K562 (cell line): ENCODE data around the gene AKNAD1. TPM values are rescaled to one million over a fixed set of nuclear protein-coding genes. Genes with fewer than 3 reads are reported as not detected.
A peak's percentile ranks its signal among the peaks of the same experiment; 100 is the strongest.

Source experiments
- ATAC-seq: fragments of 200-7000 bp; cut with Tn5 transposase; 3 replicates; pipeline ENCODE4 v1.9.1; 2020; ENCODE audit warnings: moderate library complexity
- BruUV-seq: library from RNA; stranded (reverse); fragments of 400-500 nt; replicated peaks from 2 replicates; lab custom pipeline; 2021; lab: Mats Ljungman, UMichigan
- CTCF ChIA-PET: fragments of 300-600 bp; formaldehyde crosslinking; extraction: SDS; loops from one replicate; lab custom pipeline; 2021; ENCODE audit warnings: low intra/inter-chr PET ratio; lab: Yijun Ruan, JAX
- POLR2A ChIA-PET: fragments of 300-600, 350-650 bp; sonication (Branson Sonifier 250); formaldehyde crosslinking; extraction: SDS; loops from one replicate; lab custom pipeline; 2021; ENCODE audit warnings: antibody characterized with exemption, inconsistent platforms; lab: Yijun Ruan, JAX
- DNase-seq, 4 experiments: peaks; one replicate each; pipeline versions ENCODE4 v3.0.0 to v3.0.0-alpha.2; 2011 to 2018; ENCODE audit warnings: low spot score in 3 of 4, mixed read lengths in 3 of 4; ENCODE audit errors: extremely low read depth in 1 of 4
- FAIRE-seq: peaks from 2 replicates; lab custom pipeline; 2011; peaks lifted over from hg19 to GRCh38; lab: Jason Lieb, UNC
- H2AFZ ChIP-seq: 2 replicates; pipeline ENCODE4 v1.6.0; 2011; ENCODE audit warnings: low read depth, low read length, control low read depth, inconsistent platforms
- H3K27ac ChIP-seq: fragments of 200-600 bp; 3 replicates; pipeline ENCODE4 v1.8.0; 2011; ENCODE audit warnings: low read depth, mild to moderate bottlenecking, control low read depth, inconsistent platforms, low read length, moderate library complexity, mixed read lengths; ENCODE audit errors: extremely low read depth
- H3K27me3 ChIP-seq, 2 experiments: fragments of 300-600 bp in 1 of 2; 2 replicates in 1 of 2; 3 replicates in 1 of 2; pipeline versions ENCODE4 v1.6.0 to v1.8.0; 2011; ENCODE audit warnings: inconsistent platforms in 2 of 2, low read length in 2 of 2, mild to moderate bottlenecking in 1 of 2, mixed read lengths in 1 of 2, moderate library complexity in 1 of 2; ENCODE audit not compliant: control insufficient read depth in 2 of 2, insufficient read depth in 2 of 2
- H3K36me3 ChIP-seq: fragments of 300-600 bp; 3 replicates; pipeline ENCODE4 v1.8.0; 2011; ENCODE audit warnings: mild to moderate bottlenecking, low read length, inconsistent platforms; ENCODE audit not compliant: control insufficient read depth, insufficient read depth
- H3K4me1 ChIP-seq, 2 experiments: fragments of 200-600 bp in 1 of 2; replicated peaks in 1 of 2; 2 replicates in 1 of 2; 3 replicates in 1 of 2; pipeline versions ENCODE4 v1.5.1 to v1.8.0; 2011; ENCODE audit warnings: inconsistent platforms in 2 of 2, low read length in 2 of 2, mild to moderate bottlenecking in 1 of 2, mixed read lengths in 1 of 2, moderate library complexity in 1 of 2; ENCODE audit not compliant: control insufficient read depth in 2 of 2, insufficient read depth in 2 of 2
- H3K4me2 ChIP-seq: 2 replicates; pipeline ENCODE4 v1.6.1; 2011; ENCODE audit warnings: low read length, control low read depth, inconsistent platforms, mixed read lengths; ENCODE audit not compliant: insufficient read depth
- H3K4me3 ChIP-seq: fragments of 200-600 bp; sonication (generic), shearing (Covaris generic); 2 replicates; pipeline ENCODE4 v1.5.1; 2016; ENCODE audit warnings: control low read depth, inconsistent platforms
- H3K79me2 ChIP-seq: fragments of 200-600 bp; 3 replicates; pipeline ENCODE4 v1.8.0; 2011; ENCODE audit warnings: low read length, inconsistent platforms; ENCODE audit not compliant: control insufficient read depth, insufficient read depth
- H3K9ac ChIP-seq, 2 experiments: 2 replicates each; pipeline versions ENCODE4 v1.6.0 to v1.6.1; 2011; ENCODE audit warnings: low read depth in 2 of 2, low read length in 2 of 2, control low read depth in 1 of 2, inconsistent platforms in 1 of 2, mild to moderate bottlenecking in 1 of 2, mixed read lengths in 1 of 2; ENCODE audit not compliant: insufficient read depth in 1 of 2
- H3K9me1 ChIP-seq: one replicate; pipeline ENCODE4 v1.6.0; 2011; ENCODE audit warnings: inconsistent platforms, mild to moderate bottlenecking, low read length, moderate library complexity; ENCODE audit not compliant: control insufficient read depth, insufficient read depth
- H3K9me3 ChIP-seq: replicated peaks from 2 replicates; pipeline ENCODE4 v1.5.1; 2011; ENCODE audit warnings: low read depth, low read length, inconsistent platforms; ENCODE audit not compliant: control insufficient read depth, insufficient read depth
- H4K20me1 ChIP-seq: replicated peaks from 2 replicates; pipeline ENCODE4 v1.6.1; 2011; ENCODE audit warnings: low read length, inconsistent platforms, mixed read lengths; ENCODE audit not compliant: control insufficient read depth, insufficient read depth
- AFF1 ChIP-seq, 2 experiments: fragments of 450-650 bp; IDR thresholded peaks; 2 replicates each; pipeline ENCODE4 v1.6.1; 2018; ENCODE audit warnings: mild to moderate bottlenecking in 2 of 2, low read depth in 1 of 2; ENCODE audit not compliant: partially characterized antibody in 2 of 2
- MNT ChIP-seq, 2 experiments: fragments of 450-650 bp; conservative IDR thresholded peaks; 2 replicates each; pipeline ENCODE4 v1.6.1; 2017; ENCODE audit warnings: mild to moderate bottlenecking in 2 of 2, moderate library complexity in 2 of 2
- RCOR1 ChIP-seq, 2 experiments: IDR thresholded peaks; 2 replicates each; pipeline ENCODE4 v1.6.1; 2012; ENCODE audit warnings: low read depth in 2 of 2, low read length in 2 of 2, borderline replicate concordance in 1 of 2, improper control_type of control experiment in 1 of 2
- REST ChIP-seq, 2 experiments: fragments of 450-650 bp; formaldehyde crosslinking in 1 of 2; IDR thresholded peaks; 2 replicates each; pipeline versions ENCODE4 v1.4.0 to v1.6.1; 2014 to 2020; ENCODE audit warnings: mild to moderate bottlenecking in 2 of 2, borderline replicate concordance in 1 of 2, low read depth in 1 of 2
- ZC3H8 ChIP-seq: fragments of 450-650 bp; IDR thresholded peaks from 2 replicates; pipeline ENCODE4 v1.6.1; 2017
- WGBS: fragments of 100-300 bp; shearing (Covaris generic); methylation state at CpG from one replicate; pipeline ENCODE4 v1.1.6; 2016; ENCODE audit warnings: low coverage, mixed read lengths; ENCODE audit not compliant: insufficient coverage; ENCODE audit errors: missing lambda C conversion rate; 5-methylcytosine and 5-hydroxymethylcytosine counted together
- in situ Hi-C: fragments of 300-500 bp; cut with MboI; formaldehyde crosslinking; loops from 4 replicates; pipeline ENCODE4 v1.15.0; 2018; ENCODE audit warnings: inconsistent platforms, mixed read lengths
- intact Hi-C: fragments of 100-400 bp; cut with micrococcal nuclease; formaldehyde crosslinking; loops from 2 replicates; pipeline ENCODE4 v1.14.2; 2022
- polyA plus RNA-seq, 8 experiments: library from polyadenylated mRNA; depleted of rRNA in 4 of 8; stranded (reverse) in 5 of 8; unstranded in 3 of 8; fragments of >200 nt; fragmentation: Nextera tagmentation in 2 of 8; fragmentation: Illumina TruSeq in 1 of 8; extraction: Ambion mirVana in 2 of 8; extraction: Trizol in 1 of 8; gene quantifications; 2 replicates each; pipeline versions ENCODE4 v1.2.1 to v1.2.3, GENCODE V29; 2011 to 2014; ENCODE audit warnings: inconsistent platforms in 1 of 8, missing spikeins in 1 of 8
- total RNA-seq, 7 experiments: library from RNA; depleted of rRNA in 6 of 7; stranded (reverse); fragments of >200 nt in 6 of 7; fragmentation: Illumina TruSeq in 2 of 7; extraction: Trizol in 2 of 7; gene quantifications; 2 replicates each; pipeline versions ENCODE4 v1.2.1 to v1.2.3, GENCODE V29; 2011 to 2021; ENCODE audit warnings: low replicate concordance in 1 of 7
- TF ChIP-seq, protein P1 (sequence below): sonication (generic); IDR thresholded peaks from 2 replicates; pipeline ENCODE4 v1.6.1; 2016

Gene AKNAD1
- total and polyA plus RNA-seq, 9 of the 15 experiments (the other 6 are each of a cell fraction or from before 2014, with no cell fraction given): 0.13 to 0.30 TPM; not detected in 7

DNA sequence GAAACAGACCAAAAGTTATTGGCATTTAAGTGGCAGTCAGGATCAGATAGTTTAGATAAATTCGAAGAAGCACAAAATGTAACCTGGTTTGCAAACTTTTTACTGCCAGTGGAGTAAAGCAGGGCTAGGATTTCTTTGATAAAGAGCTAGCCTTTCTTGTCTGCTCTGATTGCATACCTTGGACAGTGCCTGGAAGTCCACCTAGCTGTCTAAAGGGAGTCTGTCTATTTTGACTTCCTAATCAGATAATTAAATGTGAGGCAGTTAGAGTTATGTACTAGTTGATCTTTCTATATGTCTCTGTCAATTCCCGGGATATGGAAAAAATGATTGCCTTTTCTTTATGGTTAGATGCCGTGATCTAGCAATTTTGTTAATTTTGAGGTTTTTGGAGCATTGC, 24.0 kb upstream of the AKNAD1 start:
- peak in 1 of 4 experiments; percentile 30 for DNase-seq
- H3K79me2 ChIP-seq: peaks cover 32% of the 10 kb centered on the region
- no peak overlapping the region for H3K4me3 ChIP-seq
- CTCF ChIA-PET: no interaction called here
- no peaks in the 10 kb centered on the region for H3K27me3 ChIP-seq
- H2AFZ ChIP-seq: no peak overlapping the region
- in situ Hi-C loops: no loop called here
- peak; percentile 29 for FAIRE-seq
- H3K4me2 ChIP-seq: no peak overlapping the region
- no peaks in the 10 kb centered on the region for H4K20me1 ChIP-seq
- H3K9ac ChIP-seq: no peak overlapping the region
- no TSS peak for BruUV-seq
- H3K9me1 ChIP-seq: no peaks in the 10 kb centered on the region
- H3K4me1 ChIP-seq: peaks cover 9 to 12% of the 10 kb centered on the region in 2 experiments; a peak in 4 of 5 replicates
- intact Hi-C loops: no loop called here
- H3K27ac ChIP-seq: no peak overlapping the region
- ATAC-seq: no peak
- WGBS: 30% methylated on average over 3 of the region's 3 CpGs
- POLR2A ChIA-PET: interaction anchor here (0.6 to 1.2 kb wide), 4 partner anchors 12 to 229 kb away, joined by 3 read pairs; no protein-coding TSS in a partner anchor
- H3K9me3 ChIP-seq: no peaks in the 10 kb centered on the region
- no peaks in the 10 kb centered on the region for H3K36me3 ChIP-seq
- TF ChIP-seq, protein P1, sequence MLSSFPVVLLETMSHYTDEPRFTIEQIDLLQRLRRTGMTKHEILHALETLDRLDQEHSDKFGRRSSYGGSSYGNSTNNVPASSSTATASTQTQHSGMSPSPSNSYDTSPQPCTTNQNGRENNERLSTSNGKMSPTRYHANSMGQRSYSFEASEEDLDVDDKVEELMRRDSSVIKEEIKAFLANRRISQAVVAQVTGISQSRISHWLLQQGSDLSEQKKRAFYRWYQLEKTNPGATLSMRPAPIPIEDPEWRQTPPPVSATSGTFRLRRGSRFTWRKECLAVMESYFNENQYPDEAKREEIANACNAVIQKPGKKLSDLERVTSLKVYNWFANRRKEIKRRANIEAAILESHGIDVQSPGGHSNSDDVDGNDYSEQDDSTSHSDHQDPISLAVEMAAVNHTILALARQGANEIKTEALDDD: peak; percentile 81
- TF ChIP-seq MNT (conservative IDR thresholded peaks at IDR 0.05) (no peak), RCOR1 (IDR thresholded peaks at IDR 0.05; ENCODE audit: borderline replicate concordance in 1 of 2, low read depth in 2 of 2, low read length in 2 of 2) (peak in 1 of 2 experiments; percentile 61; a peak in 1 of 4 replicates), REST (IDR thresholded peaks at IDR 0.05; ENCODE audit: borderline replicate concordance) (peak; percentile 98), REST (CRISPR knock-in tag; IDR thresholded peaks at IDR 0.05; ENCODE audit: low read depth) (peak; percentile 90), ZC3H8 (no peak), AFF1 (IDR thresholded peaks at IDR 0.05; ENCODE audit: low read depth in 1 of 2, partially characterized antibody in 2 of 2) (peak in 1 of 2 experiments; percentile 78)
